GM21390 (cell line): ENCODE measurements around the gene LCTL.

ENCODE experiments used
- ATAC-seq: cut with Tn5 transposase; IDR thresholded peaks from one replicate; pipeline ENCODE4 v1.9.1; 2021; ENCODE audit not compliant: unreplicated experiment

The LCTL gene, protein sequence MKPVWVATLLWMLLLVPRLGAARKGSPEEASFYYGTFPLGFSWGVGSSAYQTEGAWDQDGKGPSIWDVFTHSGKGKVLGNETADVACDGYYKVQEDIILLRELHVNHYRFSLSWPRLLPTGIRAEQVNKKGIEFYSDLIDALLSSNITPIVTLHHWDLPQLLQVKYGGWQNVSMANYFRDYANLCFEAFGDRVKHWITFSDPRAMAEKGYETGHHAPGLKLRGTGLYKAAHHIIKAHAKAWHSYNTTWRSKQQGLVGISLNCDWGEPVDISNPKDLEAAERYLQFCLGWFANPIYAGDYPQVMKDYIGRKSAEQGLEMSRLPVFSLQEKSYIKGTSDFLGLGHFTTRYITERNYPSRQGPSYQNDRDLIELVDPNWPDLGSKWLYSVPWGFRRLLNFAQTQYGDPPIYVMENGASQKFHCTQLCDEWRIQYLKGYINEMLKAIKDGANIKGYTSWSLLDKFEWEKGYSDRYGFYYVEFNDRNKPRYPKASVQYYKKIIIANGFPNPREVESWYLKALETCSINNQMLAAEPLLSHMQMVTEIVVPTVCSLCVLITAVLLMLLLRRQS

DNA sequence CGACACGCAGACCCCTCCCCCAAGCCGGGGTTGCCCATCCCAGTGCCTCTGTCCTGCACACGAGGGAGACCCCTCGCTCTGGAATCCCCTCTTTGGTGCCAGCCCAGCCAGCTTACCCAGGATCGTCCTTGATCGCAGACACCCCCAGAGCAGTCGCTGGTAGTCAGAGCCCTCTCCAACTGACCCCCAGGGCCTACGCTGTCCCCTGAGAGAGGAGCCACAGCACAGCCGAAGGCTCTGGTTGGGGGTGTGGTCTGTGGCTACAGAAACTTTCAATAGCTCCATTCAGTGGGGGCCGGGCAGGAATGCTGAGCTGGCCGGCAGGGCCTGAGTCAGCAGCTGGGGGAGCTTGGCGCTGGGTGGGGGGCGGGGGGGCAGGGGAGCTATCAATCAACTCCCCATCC lies at the start of gene LCTL:
Gene LCTL, minus strand, starts transcription at position 258 of the 404 bp plus-strand sequence. CDS start 633 bp downstream, outside the sequence.
- ATAC-seq = no peak

DNA sequence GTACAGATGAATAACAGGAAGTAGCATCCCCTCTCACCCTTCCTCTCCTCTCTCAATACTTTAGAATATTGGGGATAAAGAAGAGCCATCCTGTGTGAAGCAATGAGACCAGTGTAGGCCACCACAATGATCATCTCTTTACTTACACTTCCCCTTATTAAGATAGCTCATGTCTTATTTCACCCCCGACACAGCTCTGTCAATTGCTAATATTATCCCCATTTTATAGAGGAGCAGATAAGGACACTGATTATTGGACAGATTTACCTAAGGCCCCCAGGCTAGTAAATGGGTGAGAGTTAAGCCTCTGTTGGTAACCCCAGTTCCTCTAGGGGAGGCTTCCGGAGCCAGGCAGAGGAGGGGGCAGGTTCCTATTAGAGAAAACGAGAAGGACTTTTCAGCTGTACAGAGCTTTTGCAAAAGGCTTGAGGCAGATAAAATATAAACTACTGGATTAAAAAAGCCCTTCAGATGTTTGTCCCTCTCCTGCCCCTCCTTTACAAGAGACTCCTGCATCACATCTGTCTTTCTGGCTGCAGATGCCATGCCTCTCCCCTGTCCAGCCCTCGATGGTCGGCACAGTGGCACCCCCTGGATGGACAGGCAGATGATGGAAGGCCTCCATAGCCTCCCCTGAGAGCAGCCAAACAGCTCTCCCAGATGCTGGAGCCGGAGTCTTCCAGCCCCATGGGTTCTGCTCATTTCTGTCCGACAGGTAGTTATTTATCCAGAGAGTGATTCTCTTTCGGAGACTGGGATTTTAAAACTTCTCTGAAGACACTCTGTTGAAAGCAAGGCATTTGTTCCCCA lies 49.4 kb upstream of the LCTL start:
- no peak for ATAC-seq

DNA sequence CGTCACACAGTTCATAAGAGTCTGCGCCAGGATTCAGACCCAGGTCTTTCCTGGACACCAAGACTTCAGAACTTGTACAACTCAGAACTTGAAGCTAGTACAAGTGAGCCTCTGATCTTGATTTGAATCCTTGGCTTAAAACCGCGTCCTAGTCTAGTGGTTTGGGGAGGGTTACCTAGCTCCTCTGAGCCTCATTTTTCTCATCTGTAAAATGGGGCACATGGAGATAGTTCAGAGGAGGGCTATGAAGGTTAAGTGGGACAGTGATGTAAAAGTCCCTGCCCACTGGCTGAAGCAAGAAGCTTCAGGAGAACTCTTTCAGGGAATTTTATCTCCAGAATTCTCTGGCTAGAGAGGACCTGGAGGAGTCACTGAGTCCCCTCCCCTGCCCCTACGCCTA lies 48.7 kb upstream of the LCTL start:
- no peak for ATAC-seq

DNA sequence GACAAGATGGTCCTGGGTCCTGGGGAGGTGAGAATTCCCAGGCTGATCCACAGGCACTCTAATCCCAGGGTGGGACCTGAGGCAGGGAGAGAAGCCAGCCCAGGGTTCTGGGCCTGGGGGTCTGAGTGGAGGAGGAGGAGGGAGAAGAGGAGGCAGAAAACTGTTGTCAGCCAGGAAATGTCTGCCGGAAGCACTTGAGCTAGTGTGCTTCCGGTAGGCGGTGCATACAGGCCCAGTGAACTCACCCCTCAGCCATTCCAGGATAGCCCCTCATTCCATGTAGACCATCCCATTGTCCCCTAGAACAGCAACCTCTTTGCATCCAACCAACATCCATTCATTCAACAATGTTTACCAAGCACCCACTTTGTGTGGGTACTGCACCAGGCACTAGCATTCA lies 47.9 kb upstream of the LCTL start:
- no peak for ATAC-seq

DNA sequence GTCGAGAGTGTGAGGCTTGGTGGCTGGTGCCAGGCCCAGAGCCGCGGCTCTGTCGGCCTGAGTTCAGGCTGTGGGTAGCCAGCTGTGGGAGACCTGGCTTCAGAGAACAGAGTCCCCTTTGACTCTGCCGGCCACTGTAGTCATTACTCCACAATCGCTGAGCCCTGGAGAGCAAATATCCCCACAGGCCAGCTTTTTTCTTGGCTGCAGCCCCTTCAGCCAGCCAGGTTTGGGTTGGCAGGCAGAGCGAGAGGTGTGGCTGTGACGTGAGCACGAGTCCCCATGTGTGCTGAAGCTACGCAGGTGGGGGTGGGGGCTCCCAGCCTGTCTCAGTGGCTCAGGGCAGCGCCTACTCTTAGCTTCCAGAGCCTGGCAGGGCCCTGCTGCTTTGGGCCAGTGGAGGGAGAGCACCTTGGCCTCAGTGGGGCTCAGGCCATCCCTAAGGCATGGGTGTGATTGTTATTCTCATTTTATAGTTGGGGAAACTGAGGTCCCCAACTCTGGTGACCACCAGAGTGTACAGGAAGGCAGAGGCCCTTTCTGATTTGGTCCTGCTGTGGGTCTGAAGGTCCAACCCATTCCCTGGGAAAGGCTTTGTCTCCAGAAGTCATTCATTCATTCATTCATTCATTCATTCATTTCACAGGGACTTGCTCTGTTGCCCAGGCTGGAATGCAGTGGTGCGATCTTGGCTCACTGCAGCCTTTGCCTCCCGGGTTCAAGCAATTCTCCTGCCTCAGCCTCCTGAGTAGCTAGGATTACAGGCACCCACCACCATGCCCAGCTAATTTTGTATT lies 45.7 kb upstream of the LCTL start:
- ATAC-seq = no peak

DNA sequence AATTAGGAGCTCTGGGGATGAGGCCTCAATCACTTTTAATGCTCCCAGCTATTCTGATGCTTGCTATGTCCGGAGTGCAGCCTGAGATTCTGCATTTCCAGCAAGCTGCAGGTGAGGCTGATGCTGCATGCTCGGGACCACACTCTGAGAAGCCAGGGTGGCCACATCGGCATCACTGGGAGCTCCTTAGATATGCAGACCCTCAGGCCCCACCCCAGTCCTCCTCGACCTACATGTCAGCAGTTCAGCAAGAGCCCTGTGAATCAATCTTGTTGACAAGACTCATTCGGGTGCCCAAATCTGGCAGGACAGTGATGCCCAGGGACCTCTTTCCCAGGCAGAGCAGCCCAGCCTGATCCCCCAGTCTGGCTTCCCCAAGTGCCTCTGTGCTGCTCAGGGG lies 44.1 kb upstream of the LCTL start:
- ATAC-seq = no peak

DNA sequence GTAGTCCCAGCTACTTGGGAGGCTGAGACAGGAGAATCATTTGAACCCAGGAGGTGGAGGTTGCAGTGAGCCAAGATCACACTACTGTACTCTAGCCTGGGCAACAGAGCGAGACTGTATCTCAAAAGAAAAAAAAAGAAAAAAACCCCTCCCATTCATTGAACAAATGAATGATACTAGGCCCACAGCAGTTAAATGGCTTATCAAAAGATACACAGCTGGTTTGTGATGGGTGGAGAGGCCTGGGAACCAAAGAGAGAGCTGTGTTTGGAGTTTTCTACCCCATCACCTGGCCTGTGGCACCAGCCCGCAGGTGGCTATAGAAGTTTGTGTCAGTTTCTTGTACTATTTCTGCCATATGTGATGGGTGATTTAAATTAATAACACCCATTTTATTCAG lies 43.1 kb upstream of the LCTL start:
- no peak for ATAC-seq

DNA sequence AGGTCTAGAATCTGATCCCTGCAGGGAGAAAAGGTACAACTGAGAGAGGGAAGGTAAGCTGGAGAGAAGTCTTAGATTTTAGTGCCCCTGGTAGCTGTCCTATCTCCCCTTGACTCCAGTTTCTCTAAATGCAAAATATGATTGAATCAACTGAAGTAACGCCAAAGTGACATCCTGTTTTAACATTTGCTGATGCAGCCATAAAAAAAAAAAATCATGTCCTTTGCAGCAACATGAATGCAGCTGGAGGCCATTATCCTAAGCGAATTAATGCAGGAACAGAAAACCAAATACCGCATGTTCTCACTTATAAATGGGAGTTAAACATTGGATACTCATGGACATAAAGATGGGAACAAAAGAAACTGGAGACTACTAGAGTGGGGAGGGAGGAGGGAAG lies 42.4 kb upstream of the LCTL start:
- no peak for ATAC-seq

DNA sequence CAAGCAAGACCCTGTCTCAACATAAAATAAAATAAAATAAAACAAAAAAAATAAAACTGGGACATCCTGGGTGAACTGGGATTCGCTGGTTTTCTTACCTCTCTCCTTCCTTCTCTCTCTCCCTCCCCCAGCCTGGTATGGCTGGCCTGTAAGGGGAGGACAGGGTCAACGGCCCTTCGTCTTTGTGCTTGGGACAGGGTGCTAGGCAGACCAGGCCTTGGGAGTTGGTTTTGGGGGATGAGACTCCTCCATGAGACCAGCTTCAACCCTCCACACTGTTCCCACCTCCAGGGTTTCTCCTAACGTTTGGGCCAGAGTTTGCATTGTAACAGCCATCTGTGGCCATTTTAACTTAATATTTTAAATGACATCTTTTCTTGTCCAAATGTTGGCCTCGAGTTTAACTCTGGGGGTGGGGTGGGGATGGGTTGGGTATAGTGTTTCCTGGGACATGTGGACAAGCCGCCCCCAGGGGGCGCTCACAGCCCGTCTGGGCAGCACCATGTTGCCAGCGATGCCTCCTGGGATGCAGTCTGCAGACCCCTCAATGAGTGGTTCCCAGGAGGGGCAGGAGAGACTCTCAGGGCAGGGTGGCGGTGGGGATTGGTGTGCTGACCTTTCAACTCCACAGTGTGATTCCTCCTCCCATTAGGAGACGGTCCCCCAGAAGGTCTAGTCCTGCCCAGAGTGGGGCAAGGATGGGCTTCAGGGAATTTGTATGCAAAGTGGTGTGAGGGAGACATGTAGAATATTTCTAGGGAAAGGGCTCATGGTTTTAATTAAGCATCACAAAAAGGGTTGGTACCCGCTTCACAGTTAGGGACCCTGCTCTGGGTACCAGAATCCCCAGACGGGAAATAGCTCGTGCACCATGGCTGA lies 37.7 kb upstream of the LCTL start:
- no peak for ATAC-seq

DNA sequence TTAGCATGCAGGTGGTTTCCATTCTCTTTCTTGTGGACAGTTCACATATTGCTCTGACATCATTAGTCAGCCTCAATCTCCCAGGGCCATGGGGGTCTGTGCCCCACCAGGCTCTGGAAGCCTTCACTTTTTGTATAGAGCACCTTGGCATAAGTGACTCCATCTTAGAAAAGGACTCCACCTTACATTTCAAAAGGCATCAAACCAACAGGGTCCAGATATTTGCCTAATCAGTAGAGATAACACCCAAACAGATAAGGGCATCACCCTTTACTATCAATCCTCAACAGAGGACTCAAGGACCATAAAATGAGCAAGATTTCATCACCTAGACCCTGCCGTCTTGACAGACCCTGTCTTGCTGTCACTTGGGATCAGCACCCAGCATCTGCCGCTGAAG lies 35.7 kb upstream of the LCTL start:
- no peak for ATAC-seq

DNA sequence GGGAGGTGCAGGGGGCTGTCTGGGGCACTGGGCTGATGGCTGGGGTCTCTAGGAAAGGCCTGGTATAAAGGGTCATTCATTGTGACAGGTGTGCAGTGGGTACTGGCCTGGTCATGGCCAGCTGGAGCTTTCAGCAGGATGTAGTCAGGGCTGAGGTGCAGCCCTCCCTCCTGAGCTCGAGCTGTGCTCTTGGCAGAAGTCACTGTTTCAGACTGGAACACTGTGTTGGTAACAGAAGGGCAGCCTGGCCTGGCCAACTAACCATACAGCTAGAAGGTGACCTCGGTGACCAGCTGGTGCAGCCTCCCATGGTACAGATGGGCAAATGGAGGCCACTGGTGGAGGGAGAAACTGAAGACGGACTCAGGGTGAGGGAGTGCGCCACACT lies 34.4 kb upstream of the LCTL start:
- ATAC-seq = no peak

DNA sequence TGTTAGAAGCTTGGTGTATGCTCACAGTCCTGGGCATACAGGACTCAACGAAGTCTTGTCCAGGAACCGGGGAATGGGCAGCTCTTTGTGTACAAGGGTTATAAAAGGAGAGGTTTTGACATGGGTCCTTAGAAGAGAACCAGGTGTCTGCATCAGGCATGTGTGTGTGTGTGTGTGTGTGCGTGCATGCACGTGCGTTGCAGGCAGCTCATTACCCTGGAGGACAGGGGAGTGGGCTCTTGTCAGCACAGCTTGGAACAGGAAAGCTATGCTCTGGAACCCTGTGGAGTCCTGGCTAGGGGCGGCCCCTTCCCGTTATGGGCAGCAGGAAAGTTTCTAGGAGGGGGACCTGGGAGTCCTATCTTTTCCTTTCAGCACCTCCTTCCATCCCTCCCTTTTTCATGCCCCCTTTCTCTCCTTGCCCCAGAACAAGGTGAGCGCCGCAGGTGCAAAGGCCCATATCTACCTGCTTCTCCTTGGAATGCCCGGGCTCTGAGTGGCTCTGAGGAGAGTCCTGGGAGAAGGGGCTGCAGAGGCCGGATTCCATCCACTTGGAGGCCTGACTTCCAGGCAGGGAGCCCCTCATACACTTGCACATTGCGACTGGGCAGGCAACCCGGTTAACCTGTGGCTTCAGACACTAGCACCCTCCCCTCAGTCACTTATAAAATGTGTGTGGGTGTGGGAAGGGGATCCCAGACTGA lies 33.9 kb upstream of the LCTL start:
- ATAC-seq = no peak

DNA sequence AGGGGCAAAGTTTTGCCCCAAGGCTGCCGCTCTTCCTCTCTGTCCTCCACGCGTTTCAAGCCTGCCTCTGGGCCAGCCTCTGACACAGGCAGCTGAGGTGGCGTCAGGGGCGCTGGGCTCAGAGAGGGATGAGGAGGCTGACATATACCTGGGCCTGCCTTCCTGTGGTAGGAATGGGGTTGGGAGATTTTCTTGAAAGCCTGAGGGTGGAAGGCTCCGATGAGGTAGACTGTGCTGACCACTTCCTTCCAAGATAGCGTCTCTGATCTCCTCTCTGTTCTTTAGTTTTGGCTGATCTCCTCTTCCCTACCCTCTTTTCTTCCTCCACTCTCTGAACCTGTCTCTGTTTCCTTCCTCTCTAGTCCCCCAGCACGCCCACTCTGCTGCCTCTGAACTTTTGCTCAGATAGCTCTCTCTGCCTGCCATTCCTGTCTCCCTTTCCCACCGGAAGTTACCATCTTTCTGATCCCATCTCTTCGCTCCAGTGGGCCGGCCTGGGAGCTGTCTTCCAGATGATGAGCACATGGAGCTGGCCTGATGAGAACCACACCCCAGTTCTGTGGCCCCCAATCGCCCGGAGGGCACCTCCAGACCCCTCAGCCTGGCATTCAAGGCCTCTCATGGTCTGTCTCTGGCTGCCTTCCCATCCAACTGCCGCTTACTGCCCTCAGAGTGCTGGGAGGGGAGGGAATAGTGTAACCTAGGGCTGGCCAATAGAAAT lies 32.5 kb upstream of the LCTL start:
- no peak for ATAC-seq

DNA sequence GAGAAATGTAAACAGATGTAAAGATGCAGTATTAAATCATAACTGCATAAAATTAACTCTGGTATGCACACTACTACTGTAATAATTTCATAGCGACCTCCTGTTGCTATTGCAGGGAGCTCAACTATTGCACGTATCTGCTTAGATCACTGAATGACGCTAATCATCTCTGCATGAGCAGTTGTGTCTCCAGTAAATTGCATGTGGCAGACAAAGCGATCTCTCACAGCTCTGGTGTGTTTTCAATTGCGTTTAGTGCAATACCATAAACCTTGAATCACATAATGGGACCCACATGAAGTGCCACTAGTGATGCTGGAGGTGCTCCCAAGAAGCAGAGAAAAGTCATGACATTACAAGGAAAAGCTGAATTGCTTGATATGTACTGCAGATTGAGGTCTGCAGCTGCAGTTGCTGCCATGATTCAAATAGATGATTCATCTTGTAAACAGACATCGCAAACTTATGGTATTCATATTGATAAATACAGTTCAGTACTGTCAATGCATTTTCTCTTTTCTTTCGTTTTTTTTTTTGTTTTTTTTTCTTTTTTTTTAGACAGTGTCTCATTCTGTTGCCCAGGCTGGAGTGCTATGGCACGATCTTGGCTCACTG lies 30.2 kb upstream of the LCTL start:
- ATAC-seq = no peak

DNA sequence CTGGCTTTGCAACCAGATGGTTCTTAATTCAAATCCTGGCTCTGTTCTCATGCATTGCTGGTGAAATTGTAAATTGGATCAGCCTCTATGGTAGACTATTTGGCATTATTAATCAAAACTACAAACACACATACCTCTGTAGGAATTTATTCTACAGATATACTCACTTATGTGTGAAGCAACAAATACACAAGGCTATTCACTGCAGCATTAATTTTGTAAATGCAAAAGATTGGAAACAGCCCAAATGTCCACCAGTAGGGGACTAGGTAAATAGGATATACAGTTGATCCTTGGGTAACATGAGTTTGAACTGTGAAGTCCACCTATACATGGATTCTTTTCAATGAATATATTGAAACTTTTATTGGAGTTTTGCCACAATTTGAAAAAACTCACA lies 29.5 kb upstream of the LCTL start:
- no peak for ATAC-seq

DNA sequence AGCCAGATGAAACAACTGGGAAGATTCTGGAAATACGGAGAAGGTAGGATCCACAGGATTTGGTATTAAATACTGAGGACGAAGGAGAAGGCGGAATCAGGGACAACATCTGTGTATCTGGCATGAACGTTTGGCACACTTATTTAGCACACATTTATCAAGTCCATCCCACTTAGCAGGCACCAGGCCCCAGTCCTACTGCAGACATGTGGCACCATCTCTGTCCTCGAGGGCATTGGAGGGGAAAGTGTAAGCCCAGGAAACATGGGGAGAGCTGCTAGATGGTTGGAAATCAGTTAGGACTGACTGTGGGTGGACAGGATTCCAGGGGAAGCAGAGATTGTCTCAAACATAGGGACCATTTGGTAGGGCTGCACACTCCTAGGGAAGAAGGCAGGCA lies 29.0 kb upstream of the LCTL start:
- no peak for ATAC-seq

DNA sequence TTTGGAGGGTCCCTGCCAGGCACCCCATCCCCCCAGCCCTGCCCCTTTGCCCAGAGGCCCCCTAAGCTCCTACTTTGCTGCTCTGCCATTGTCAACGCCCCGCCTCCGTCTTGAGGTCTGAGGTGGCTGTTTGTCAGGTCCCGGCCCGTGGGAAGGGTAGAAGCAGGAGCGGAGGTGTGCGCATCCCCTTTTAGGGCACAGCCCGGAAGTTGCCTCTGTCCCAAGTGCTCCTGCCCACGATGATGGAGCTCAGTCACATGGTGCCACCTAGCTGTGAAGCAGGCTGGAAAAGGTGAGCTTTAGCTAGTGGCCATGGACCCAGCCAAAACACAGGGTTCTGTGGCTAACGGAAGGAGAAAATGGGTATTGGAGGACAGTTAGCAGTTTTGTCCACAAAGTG lies 28.5 kb upstream of the LCTL start:
- ATAC-seq = no peak

DNA sequence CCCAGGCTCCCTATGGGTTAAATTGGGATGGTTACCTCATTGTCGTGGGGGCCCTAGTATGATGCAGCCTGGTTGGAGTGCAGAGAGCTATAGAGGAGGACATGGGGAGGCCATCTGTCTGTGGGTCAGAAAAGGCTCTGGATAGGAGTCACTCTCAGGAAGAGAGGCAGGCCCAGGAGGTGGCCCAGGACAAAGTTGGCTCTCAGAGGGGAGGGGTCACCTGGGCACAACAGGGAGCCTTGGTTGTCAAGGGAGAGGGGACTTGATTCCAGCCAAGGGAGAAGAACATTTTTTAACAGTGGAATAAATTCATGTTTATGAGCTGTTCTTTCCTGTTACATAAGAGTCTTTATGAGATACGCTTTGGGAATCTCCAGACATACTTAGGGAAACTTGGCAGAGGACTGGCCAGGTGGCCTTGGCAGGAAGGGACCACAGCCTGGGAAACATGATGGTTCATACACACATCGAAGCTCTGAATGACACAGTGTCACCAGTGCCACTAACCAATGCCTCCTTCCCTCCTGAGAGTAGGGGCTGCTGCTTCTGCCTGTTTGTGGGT lies 27.5 kb upstream of the LCTL start:
- ATAC-seq = no peak
